ENCODE data around the gene NR2E3.
"Not testable (repeated sequence)": the region's sequence is repeated elsewhere in the genome, so short reads cannot be mapped to it uniquely, and the experiment has no call there.

The NR2E3 gene

DNA sequence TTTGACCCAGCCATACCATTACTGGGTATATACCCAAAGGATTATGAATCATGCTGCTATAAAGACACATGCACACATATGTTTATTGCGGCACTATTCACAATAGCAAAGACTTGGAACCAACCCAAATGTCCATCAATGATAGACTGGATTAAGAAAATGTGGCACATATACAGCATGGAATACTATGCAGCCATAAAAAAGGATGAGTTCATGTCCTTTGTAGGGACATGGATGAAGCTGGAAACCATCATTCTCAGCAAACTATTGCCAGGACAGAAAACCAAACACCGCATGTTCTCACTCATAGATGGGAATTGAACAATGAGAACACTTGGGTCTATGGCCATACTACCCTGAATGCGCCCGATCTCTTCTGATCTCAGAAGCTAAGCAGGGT, 47.9 kb downstream of the NR2E3 start:
- H3K4me3 Mint-ChIP-seq = not testable (repeated sequence)

More for the DNA sequence above, 47.9 kb downstream of the NR2E3 start:
- not testable (repeated sequence) for H3K9me3 Mint-ChIP-seq; ATAC-seq (replicated peaks); DNase-seq; H3K27ac Mint-ChIP-seq; H3K27me3 Mint-ChIP-seq; H3K4me1 Mint-ChIP-seq (ENCODE audit: low read depth in 2 of 2)
- peaks cover 12% of the 10 kb centered on the region for H3K36me3 Mint-ChIP-seq (ENCODE audit: insufficient read depth)

Data from effector memory CD8-positive, alpha-beta T cell (primary cell).